Spleen (tissue), 13 donors: ENCODE data around the gene PIM3. TPM values are rescaled to one million over a fixed set of nuclear protein-coding genes. Genes with fewer than 3 reads are reported as not detected.

ENCODE experiments used
- DNase-seq: peaks from one replicate; pipeline ENCODE4 v3.0.0-alpha.2; 2020
- H3K27ac ChIP-seq, 8 donors: fragments of 200-600 bp; sonication (generic) in 7 of 8; 1 replicate in 4 of 8; 2 replicates in 4 of 8; pipeline versions ENCODE4 v1.5.0 to v1.8.0; 2016 to 2021; ENCODE audit warnings: inconsistent platforms in 4 of 8, mild to moderate bottlenecking in 4 of 8, moderate library complexity in 1 of 8
- H3K27me3 ChIP-seq, 7 donors: fragments of 200-600 bp; sonication (generic) in 6 of 7; replicated peaks in 1 of 7; 1 replicate in 4 of 7; 2 replicates in 3 of 7; pipeline versions ENCODE4 v1.5.0 to v1.8.0; 2016 to 2021; ENCODE audit warnings: inconsistent platforms in 3 of 7, mild to moderate bottlenecking in 1 of 7
- H3K36me3 ChIP-seq, 6 donors: fragments of 200-600 bp; sonication (generic) in 5 of 6; 1 replicate in 4 of 6; 2 replicates in 2 of 6; pipeline versions ENCODE4 v1.5.0 to v1.8.0; 2016 to 2021; ENCODE audit warnings: inconsistent platforms in 2 of 6
- H3K4me1 ChIP-seq, 6 donors: fragments of 200-600 bp; sonication (generic) in 5 of 6; 1 replicate in 3 of 6; 2 replicates in 3 of 6; pipeline versions ENCODE4 v1.5.0 to v1.8.0; 2016 to 2021; ENCODE audit warnings: inconsistent platforms in 3 of 6
- H3K4me3 ChIP-seq, 8 donors: fragments of 200-600 bp; sonication (generic) in 7 of 8; 1 replicate in 4 of 8; 2 replicates in 4 of 8; pipeline versions ENCODE4 v1.5.0 to v1.8.0; 2016 to 2021; ENCODE audit warnings: inconsistent platforms in 4 of 8, mild to moderate bottlenecking in 4 of 8, moderate library complexity in 2 of 8
- H3K9me3 ChIP-seq, 8 donors: fragments of 200-600 bp; sonication (generic) in 7 of 8; 1 replicate in 4 of 8; 2 replicates in 4 of 8; pipeline versions ENCODE4 v1.5.0 to v1.8.0; 2016 to 2021; ENCODE audit warnings: inconsistent platforms in 4 of 8
- CTCF ChIP-seq, 11 experiments: fragments of 200-600 bp in 7 of 11; fragments of 450-650 bp in 4 of 11; sonication (generic) in 4 of 11; IDR thresholded peaks in 8 of 11; conservative IDR thresholded peaks in 3 of 11; 1 replicate in 7 of 11; 2 replicates in 4 of 11; pipeline versions ENCODE4 v1.4.0 to v1.8.0; 2016 to 2021; ENCODE audit warnings: antibody characterized with exemption in 11 of 11, inconsistent platforms in 4 of 11, mild to moderate bottlenecking in 1 of 11
- POLR2A ChIP-seq, 3 donors: fragments of 450-650 bp; IDR thresholded peaks; one replicate each; pipeline ENCODE4 v1.5.1; 2017; ENCODE audit warnings: antibody characterized with exemption in 3 of 3, mild to moderate bottlenecking in 1 of 3
- POLR2AphosphoS5 ChIP-seq, 3 donors: sonication (generic); formaldehyde crosslinking; IDR thresholded peaks; one replicate each; pipeline ENCODE4 v1.5.1; 2017; ENCODE audit warnings: antibody characterized with exemption in 3 of 3
- WGBS, 5 donors: extraction: QIAGEN DNeasy Blood & Tissue Kit in 3 of 5; methylation state at CpG; one replicate each; pipeline versions ENCODE4 v1.1.5 to v1.1.7; 2013 to 2018; 5-methylcytosine and 5-hydroxymethylcytosine counted together
- intact Hi-C: fragments of 100-400 bp; cut with DNase I; formaldehyde crosslinking; loops from one replicate; pipeline ENCODE4 v1.15.0; 2023; ENCODE audit warnings: low total_unique reads
- long read RNA-seq, 2 donors: transcript quantifications; one replicate each; lab custom pipeline, GENCODE V29; 2026
- polyA plus RNA-seq, 3 donors: library from polyadenylated mRNA; stranded (reverse); fragments of 200-250 nt; gene quantifications; one replicate each; pipeline ENCODE4 v1.2.1, GENCODE V29; 2013
- total RNA-seq, 7 donors: library from RNA; depleted of rRNA in 3 of 7; stranded (reverse); fragments of >200 nt in 3 of 7; fragmentation: NEBNext Ultra II Directional in 4 of 7; extraction: Animal tissue kit (Norgen Biotek cat#: 25700) in 4 of 7; gene quantifications; one replicate each; pipeline versions ENCODE4 v1.1.0 to v1.2.1, GENCODE V29; 2016 to 2021
- donor health status: healthy with polysubstance abuse.
- donor health status: DM: no; HTN: no; CAD: no; lungs with moderate emphysema.
- donor health status: DM: no; HTN: no; CAD: no.
- donor health status: Bipolar disorder and iron deficiency.
- donor health status: healthy.
- donor health status: DM: no; HTN: no; CAD: no.
- donor health status: DM: yes; HTN: yes; CAD: no.

Gene PIM3
- total RNA-seq: 100 to 1,000 TPM in 5 of 7 donors, 10 to 100 TPM in 2; 72.1 to 134 (median 109) TPM
- 10 to 100 TPM; 49.5 to 84.4 (median 52.0) TPM for polyA plus RNA-seq
- long read RNA-seq, donor 1, transcript PIM3-201 (6 exons, 2,369 nt): major isoform, 13 of 43 reads
- long read RNA-seq, donor 1, partial matches to known transcripts: 30 of 43 reads
- long read RNA-seq, donor 1, other reads (novel, unspliced or antisense): 0 of 43 reads
- long read RNA-seq, donor 2, transcript PIM3-201 (6 exons, 2,369 nt): major isoform, 16 of 16 reads
- long read RNA-seq, donor 2, partial matches to known transcripts: 0 of 16 reads
- long read RNA-seq, donor 2, other reads (novel, unspliced or antisense): 0 of 16 reads

DNA sequence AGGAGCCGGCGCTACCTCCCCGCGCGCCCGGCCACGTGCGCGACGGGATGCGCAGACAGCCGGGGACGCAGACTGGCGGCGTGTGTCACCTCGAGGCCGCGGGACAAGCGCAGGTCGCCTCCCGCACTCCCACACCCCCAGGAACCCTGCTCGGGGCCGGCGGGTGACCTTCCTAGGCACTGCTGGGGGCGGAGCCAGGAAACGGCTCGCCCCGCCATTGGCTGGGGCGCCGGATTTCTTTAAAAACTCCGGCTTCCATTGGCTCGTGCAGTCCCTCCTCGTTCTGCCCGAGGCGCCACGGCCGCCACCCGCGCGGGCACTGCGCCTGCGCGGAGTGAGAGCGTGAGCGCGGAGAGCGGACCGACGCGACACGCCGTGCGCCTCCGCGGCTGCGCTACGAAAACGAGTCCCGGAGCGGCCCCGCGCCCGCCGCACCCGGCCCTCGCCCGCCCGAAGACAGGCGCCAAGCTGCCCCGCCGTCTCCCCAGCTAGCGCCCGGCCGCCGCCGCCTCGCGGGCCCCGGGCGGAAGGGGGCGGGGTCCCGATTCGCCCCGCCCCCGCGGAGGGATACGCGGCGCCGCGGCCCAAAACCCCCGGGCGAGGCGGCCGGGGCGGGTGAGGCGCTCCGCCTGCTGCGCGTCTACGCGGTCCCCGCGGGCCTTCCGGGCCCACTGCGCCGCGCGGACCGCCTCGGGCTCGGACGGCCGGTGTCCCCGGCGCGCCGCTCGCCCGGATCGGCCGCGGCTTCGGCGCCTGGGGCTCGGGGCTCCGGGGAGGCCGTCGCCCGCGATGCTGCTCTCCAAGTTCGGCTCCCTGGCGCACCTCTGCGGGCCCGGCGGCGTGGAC is at the start of gene PIM3:
Gene PIM3 (plus strand): TSS at position 614 of the 846 bp plus-strand sequence. CDS start 176 bp downstream, at position 790.
- intact Hi-C loops: no loop called here
- no peaks in the 10 kb centered on the region for H3K9me3 ChIP-seq
- WGBS, 5 donors: 0 to 1% (median 0%) methylated on average over 34 to 137 of the region's 137 CpGs
- peak; percentile 97 for DNase-seq
- TF ChIP-seq POLR2AphosphoS5 (IDR thresholded peaks at IDR 0.05): peak; percentile 94 to 96 (median 94)
- TF ChIP-seq CTCF (IDR thresholded peaks at IDR 0.05 in 8 of 11, conservative IDR thresholded peaks at IDR 0.05 in 3 of 11): peak in 2 of 11 experiments; percentile 17 to 18
- TF ChIP-seq POLR2A (IDR thresholded peaks at IDR 0.05): peak; percentile 34 to 95 (median 71)
- peaks cover 33 to 71% (median 52%) of the 10 kb centered on the region in 6 donors for H3K4me1 ChIP-seq
- peak within 1 kb of the TSS; percentile 73 to 99 (median 97) for H3K27ac ChIP-seq
- peak within 1 kb of the TSS; percentile 71 to 99 (median 92) for H3K4me3 ChIP-seq
- H3K27me3 ChIP-seq: no peaks in the 10 kb centered on the region
- peaks cover 2 to 41% (median 32%) of the 10 kb centered on the region in 6 donors for H3K36me3 ChIP-seq

- Histone ChIP-seq H3K4me3 (no peak overlapping the region), H3K9me3 (no peaks in the 10 kb centered on the region), H3K27ac (no peak overlapping the region), H3K36me3 (peaks cover 0 to 77% (median 51%) of the 10 kb centered on the region in 6 donors), H3K4me1 (peaks cover 0 to 13% (median 6%) of the 10 kb centered on the region in 6 donors), H3K27me3 (no peaks in the 10 kb centered on the region)
- DNase-seq: no peak
- 93 to 95% (median 95%) methylated on average over 28 to 30 of the region's 30 CpGs for WGBS, 5 donors
- TF ChIP-seq POLR2A (IDR thresholded peaks at IDR 0.05) (no peak), POLR2AphosphoS5 (IDR thresholded peaks at IDR 0.05) (no peak), CTCF (IDR thresholded peaks at IDR 0.05 in 8 of 11, conservative IDR thresholded peaks at IDR 0.05 in 3 of 11) (no peak)
- intact Hi-C loops: loop anchor here (10.0 kb wide), 1 partner anchor 47 kb away; no protein-coding TSS in a partner anchor
Observed at GRCh38 chr22:49911881-49912625, 48.5 kb upstream of the PIM3 start.

GRCh38 chr22:49913026-49913425 is 47.5 kb upstream of the PIM3 start:
- H3K4me1 ChIP-seq: peaks cover 0 to 22% (median 14%) of the 10 kb centered on the region in 6 donors
- TF ChIP-seq CTCF (IDR thresholded peaks at IDR 0.05 in 8 of 11, conservative IDR thresholded peaks at IDR 0.05 in 3 of 11): no peak
- no peak for TF ChIP-seq POLR2AphosphoS5 (IDR thresholded peaks at IDR 0.05)
- no peak for TF ChIP-seq POLR2A (IDR thresholded peaks at IDR 0.05)
- peaks cover 0 to 67% (median 41%) of the 10 kb centered on the region in 6 donors for H3K36me3 ChIP-seq
- H3K27me3 ChIP-seq: no peaks in the 10 kb centered on the region
- 92 to 97% (median 97%) methylated on average over 11 to 14 of the region's 14 CpGs for WGBS, 5 donors
- intact Hi-C loops: loop anchor here (10.0 kb wide), 1 partner anchor 48 kb away; no protein-coding TSS in a partner anchor
- no peak overlapping the region for H3K27ac ChIP-seq
- no peak for DNase-seq
- H3K9me3 ChIP-seq: no peaks in the 10 kb centered on the region
- H3K4me3 ChIP-seq: no peak overlapping the region
